Gastrocnemius medialis (tissue), 4 donors: Measurements from ENCODE around the gene RPP30.
"Not testable (repeated sequence)": the region's sequence is repeated elsewhere in the genome, so short reads cannot be mapped to it uniquely, and the experiment has no call there.

Experiments
- POLR2A ChIP-seq, 2 donors: fragments of 450-650 bp; IDR thresholded peaks; one replicate each; pipeline ENCODE4 v1.6.1; 2017; ENCODE audit warnings: antibody characterized with exemption in 2 of 2, mild to moderate bottlenecking in 2 of 2, moderate library complexity in 2 of 2
- TF ChIP-seq, protein P1 (sequence below), 5 experiments: fragments of 450-650 bp in 3 of 5; fragments of 200-600 bp in 2 of 5; sonication (generic) in 2 of 5; IDR thresholded peaks in 4 of 5; conservative IDR thresholded peaks in 1 of 5; 1 replicate in 4 of 5; 2 replicates in 1 of 5; pipeline ENCODE4 v1.5.1; 2016 to 2019; ENCODE audit warnings: antibody characterized with exemption in 5 of 5, mild to moderate bottlenecking in 3 of 5, moderate library complexity in 3 of 5

DNA sequence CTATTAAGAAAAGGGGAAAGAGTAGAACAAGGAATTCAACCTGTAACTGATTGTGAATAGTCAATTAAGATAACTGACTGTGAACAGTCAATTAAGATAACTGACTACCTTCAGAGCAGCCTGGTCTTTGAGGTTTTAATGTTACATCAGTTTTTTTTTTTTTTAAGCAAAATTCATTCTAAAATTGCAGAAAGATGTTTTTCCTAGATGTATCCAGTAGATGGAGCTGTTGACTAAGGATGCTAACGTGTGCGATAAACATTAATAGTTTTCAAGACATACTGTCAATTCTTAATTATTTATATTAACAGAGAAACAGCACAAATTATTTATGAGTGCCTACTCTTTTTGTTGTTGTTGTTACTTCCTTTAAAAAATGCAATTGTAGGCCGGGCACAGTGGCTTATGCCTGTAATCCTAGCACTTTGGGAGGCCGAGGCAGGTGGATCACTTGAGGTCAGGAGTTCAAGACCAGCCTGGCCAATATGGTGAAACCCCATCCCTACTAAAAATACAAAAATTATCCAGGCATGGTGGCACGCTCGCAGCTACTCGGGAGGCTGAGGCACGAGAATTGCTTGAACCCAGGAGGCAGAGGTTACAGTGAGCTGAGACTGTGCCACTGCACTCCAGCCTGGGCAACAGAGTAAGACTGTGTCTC, 8.4 kb downstream of the RPP30 start:
- not testable (repeated sequence) for TF ChIP-seq POLR2A (IDR thresholded peaks at IDR 0.05)
- TF ChIP-seq, protein P1, sequence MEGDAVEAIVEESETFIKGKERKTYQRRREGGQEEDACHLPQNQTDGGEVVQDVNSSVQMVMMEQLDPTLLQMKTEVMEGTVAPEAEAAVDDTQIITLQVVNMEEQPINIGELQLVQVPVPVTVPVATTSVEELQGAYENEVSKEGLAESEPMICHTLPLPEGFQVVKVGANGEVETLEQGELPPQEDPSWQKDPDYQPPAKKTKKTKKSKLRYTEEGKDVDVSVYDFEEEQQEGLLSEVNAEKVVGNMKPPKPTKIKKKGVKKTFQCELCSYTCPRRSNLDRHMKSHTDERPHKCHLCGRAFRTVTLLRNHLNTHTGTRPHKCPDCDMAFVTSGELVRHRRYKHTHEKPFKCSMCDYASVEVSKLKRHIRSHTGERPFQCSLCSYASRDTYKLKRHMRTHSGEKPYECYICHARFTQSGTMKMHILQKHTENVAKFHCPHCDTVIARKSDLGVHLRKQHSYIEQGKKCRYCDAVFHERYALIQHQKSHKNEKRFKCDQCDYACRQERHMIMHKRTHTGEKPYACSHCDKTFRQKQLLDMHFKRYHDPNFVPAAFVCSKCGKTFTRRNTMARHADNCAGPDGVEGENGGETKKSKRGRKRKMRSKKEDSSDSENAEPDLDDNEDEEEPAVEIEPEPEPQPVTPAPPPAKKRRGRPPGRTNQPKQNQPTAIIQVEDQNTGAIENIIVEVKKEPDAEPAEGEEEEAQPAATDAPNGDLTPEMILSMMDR (IDR thresholded peaks at IDR 0.05 in 4 of 5, conservative IDR thresholded peaks at IDR 0.05 in 1 of 5), result peak; percentile 45 to 76 (median 60)
